GM18511 (cell line): ENCODE results near the gene RAG1.

Source experiments
- ATAC-seq: cut with Tn5 transposase; IDR thresholded peaks from one replicate; pipeline ENCODE4 v1.9.1; 2021; ENCODE audit warnings: mild to moderate bottlenecking, moderate library complexity; ENCODE audit not compliant: unreplicated experiment

Gene RAG1

DNA sequence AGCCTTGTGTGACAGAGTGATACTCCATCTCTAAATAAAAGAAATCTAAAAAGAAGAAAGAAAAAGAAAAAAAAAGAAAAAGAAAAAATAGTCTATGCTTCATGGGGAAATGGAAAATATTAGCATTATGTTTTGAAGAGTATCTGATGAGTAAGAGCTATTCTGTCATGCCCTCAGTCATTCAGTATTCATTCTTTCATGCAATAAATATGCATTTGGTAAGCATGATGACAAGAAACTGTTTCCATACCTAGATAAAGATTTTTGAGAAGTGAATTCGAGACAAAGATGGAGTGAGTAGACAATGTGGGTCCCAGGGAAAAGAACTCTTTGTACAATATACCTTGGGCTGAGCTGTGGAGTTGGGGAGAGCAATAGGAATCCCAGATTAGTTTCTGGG is 20.3 kb downstream of the RAG1 start:
- ATAC-seq: no peak

DNA sequence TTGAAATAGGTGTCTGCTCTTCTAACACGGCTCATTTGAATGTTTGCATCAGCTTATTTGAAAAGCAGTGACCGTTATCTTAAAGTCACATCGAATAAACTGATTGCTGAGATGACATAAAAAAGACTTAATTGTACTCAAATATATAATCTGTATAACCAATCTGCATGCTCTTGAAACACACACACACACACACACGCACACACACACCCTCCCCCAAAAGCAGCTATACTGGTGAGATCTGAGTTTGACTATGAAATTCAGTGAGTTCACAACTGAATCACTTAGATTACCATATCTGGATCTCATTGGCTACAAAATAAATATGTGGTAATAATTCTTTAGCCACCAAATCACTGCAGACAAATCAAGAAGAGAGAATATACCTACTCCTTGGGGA is 22.7 kb downstream of the RAG1 start:
- ATAC-seq: no peak

DNA sequence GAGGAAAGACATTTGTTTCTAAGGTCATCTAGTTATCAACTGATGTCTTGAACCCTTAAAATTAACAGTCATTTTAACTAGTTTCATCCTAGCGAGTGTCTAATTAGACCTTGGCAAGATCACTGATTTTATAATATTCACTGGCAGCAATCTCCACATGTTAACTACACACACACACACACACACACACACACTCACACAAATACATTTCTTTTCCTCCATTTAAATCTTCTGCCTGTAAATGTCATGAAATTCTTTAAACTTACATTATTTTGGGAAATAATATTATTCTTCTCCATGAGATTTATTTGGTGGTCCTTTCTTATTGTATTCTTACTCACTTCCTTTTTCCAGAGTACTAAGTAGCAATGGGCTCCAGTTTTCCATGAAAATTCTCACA is 23.6 kb downstream of the RAG1 start:
- ATAC-seq: no peak

DNA sequence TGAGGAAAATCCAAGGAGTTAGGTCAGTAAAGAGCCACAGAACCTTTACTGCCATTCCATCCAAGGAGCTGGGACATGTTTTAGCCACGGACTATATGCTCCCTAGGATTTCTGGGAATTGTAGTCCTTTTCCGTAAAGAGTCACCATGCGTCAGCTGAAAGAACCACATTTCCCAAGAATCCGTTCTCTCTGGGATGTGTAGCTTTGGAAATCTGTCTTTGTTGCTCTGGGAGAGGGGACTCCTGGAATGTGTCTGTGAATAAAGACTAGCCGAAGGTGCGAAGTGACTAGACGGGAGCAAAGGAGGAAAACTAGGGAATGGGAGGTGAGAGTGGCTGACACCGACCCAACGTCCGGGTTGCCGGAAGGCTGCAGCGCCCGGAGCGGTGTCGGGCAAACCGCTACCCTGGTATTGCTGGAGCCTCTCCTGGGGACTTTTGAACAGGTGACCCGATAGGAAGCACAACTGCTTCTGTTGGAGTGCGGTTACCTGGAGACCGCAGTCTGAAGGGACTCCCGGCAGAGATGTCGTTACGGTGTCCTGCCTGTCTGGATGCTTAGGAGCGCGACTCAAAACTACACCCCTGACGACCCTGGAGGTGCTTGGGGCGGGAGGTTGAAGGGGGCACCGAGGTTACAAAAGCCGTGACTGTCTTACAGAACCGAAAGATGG is 26.6 kb downstream of the RAG1 start, which contains the start of gene IFTAP:
TSS of gene IFTAP (plus strand) at position 187 of the 674 bp plus-strand sequence. CDS start 15,602 bp downstream, outside the sequence.
- ATAC-seq: peak; percentile 51

DNA sequence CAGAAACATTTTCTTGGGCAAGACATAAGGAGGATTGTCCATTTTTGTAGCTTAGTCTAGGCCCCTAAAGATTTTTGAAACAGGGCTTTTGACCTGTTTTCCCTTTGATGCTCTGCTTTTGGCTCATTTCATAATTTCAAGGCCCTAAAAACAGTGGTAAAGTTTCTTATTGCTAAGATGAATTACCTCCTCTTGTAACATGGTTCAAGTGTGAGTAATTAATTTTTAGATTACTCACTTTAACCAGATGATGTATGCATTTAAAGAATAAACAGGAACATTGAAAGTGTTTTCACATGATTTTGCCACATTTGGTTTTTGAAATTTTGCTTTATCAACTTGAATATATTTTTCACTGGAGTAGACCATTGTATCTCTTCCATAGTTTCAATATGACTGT is 29.1 kb downstream of the RAG1 start:
- ATAC-seq: no peak

DNA sequence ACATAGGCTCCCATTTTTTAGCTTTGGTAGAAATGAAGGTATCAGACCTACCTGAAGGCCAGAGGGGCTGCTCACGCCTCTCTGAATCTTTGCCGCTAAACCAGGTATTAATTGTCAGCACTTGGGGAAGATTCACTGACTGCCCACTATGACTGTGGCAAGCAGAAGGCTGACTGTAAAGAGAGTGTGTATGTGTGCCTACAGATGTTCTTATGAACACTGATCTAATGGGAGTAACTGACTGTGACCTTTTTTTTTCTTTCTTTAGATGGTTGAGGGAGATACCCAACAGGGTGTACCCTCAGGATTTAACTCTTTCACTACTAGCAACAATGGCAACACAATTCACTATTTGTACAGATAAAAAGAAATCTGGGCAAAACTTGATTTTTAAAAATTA is 30.2 kb downstream of the RAG1 start, which contains the start of gene RAG2:
TSS of gene RAG2 (minus strand) at position 186 of the 400 bp plus-strand sequence. CDS start 4,068 bp downstream, outside the sequence.
- ATAC-seq: no peak

DNA sequence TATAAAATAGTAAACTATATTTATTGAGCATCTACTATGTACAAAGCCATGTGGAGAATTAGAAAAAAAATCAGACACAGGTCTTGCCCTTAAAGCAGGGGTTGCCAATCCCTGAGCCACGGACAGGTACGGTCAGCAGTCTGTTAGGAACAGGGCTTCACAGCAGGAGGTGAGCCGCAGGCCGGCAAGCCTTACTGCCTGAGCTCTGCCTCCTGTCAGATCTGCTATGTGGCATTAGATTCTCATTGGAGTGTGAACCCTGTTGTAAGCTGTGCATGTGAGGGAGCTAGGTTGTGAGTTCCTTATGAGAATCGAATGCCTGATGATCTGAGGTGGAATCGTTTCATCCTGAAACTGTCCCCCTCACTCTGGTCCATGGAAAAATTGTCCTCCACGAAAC is 32.4 kb downstream of the RAG1 start:
- ATAC-seq: no peak

DNA sequence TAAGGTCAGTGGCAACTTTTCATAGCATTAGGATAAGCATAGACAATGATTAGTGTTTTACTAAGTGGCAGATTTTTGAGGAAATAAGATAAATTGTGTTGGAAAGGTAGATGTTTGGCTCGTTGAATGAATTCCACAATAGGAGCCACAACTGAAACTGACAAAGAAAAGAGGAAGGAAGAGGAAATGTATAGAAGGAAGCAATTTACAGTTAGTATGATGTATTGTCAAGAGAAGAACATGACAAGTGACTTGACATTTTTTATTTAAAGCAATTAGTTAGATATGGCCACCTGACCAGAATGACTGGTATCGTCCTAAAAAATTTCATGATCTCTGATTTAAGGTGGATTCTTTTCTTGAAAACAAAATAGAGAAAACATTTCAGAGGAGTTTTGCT is 33.3 kb downstream of the RAG1 start:
- no peak for ATAC-seq

DNA sequence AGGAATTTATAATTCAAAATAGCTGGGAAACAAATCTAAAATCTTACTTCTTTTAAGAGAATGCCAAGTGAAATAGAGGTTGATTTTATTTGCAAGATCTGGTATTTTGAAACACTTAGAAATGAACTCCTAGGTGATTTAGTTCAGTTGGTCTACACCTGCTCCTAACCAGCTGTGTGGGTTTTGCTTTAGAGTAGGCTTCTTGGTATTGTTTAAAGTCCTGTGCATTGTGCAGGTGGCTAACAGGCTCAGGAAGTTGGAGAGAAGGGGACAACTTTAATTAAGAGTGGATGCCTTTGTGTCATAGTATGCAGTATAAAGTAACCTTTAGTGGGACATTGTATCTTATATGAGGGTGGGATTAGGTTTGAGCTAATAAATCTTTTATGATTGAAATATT is 34.3 kb downstream of the RAG1 start:
- no peak for ATAC-seq

DNA sequence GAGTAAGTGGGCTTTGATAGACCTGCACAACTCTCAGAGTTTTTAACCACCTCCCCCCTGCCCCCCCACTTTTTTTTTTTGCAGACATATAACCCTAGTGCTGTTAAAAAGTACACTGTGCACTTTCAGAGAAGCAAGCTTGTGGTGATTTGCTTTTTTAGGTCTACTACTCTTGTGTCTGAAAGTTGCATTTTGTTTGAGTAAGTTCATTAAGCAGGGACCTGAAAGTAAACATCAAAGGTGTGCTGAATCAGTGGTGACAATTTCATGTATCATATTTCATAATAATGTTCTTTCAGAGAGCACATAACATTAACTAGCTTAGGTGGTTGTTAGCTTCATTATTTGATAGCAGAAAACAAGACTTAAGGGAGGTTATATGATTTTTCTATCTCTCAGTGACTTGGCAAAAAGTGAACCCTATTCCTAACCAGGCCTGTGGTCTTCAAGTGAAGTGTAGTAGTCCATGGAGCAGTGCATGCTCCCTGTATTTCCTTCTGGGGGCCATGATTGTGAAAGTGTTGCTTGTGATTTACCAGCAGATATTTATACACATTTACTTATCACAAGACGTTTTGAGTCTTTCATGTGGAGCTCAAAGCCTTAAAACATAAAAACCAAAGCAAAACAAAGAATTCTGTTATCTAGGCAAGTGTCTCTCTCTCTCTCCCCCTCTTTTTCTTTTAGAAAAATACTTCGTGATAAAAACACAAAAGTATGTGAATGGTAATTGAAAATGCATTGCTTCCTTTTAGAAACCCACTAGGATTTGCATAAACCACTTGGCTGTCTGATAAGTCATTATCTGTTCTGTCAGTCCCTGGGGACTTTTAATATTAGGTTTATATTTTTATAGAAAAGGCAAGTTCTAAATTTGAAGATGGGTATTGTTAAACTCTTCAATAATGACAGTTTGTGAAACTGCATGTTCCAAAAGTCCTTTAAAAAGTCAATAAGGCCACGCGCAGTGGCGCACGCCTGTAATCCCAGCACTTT is 37.7 kb downstream of the RAG1 start:
- ATAC-seq: peak; percentile 78

DNA sequence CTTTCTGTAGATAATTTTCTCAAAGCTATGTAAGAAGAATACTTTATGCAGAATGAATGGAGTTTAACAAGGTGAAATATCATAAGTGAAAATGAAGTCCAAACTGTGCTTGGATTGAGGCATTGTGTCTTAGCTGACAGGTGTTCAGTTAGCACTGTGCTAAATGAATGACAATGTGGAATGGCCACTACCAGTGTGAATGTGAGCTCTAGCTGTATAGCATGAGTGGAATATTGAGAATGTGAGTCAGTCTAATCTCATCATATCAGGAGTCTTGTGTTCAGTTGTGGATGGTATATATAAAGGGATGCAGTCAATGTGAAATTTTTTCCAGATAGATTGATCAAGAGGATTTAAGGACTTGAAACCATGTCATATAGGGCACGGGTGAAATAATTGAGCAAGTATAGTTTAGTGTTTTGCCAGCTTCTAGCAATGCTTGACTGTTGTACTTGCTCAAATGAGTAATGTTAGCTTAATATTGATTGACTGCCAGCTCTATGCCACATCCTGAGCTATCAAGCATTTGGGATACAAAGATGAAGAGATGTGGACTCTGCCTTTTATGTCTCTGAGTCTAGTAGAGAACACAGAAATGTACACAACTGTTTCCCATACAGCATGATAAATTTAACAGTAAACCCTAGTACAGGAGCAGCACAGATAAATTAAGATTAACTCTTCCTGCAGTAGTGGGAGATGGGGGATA is 40.8 kb downstream of the RAG1 start:
- ATAC-seq: no peak

DNA sequence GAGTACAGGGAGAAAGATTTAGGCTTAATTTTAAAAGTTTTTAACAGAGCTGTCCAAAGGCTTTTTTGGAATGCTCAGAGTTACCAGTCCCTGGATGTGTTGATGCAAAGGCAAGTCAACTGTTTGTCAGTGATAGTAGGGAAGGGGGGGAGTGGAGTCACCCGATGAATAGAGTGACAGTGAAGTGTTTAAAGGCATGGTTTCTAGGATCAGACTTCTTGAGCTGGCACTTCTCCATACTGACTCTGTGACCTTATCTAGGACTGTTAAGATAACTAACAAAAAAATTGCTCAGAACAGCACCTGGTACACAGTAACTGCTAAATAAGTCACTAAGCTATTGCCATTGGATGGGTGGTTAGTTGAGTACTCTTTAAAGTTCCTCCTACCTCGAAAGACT is 41.6 kb downstream of the RAG1 start:
- no peak for ATAC-seq

DNA sequence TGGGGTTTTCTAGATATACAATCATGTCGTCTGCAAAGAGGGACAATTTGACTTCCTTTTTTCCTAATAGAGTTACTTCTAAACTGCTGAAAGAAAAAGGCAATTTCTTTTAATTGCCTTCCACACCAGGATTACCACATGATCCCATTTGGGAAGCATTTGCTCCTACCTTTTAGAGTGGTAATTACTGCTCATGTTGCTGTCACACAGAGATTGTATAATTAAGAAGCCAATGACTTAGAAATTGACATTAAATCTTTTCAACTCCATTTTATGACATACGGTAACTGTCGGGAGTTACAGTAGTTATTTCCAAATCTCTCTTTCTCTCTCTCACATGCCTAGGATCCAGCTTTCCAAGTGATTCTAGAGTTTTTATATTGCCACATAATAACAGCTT is 48.0 kb downstream of the RAG1 start:
- ATAC-seq: no peak

DNA sequence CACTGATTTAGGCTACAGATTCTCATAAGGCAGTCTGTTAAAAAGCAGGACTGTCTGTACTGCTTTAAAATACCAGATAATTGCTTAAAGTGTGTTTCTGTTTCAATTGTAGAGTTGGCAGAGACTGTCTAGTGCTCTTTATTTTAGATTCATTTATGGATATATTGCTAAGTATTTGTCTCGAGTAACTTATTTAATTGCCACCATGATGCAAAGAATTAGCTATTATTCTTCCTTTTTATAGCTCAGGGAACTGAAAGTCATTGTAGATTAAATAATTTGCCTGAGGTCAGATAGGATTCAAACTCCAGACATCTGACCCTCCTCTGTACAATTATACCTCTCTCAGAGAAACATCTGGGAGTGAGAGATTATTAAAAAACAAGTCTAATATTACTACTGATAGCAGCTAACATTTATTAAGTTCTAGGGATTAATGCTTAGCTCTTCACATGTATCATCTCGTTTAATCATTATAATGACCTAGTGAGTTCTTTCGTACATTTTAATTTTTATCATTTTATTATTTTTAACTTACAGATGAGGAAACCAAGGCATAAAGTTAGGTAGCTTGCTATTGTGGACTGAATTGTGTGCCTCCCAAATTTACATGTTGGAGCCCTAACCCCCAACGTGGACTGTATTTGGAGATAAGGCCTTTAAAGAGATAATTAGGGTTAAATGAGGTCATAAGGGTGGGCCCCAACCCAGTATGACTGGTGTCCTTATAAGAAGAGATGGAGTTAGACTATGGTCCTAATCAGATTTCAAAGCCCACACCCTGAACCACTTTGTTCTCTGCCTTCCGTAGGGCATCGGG is 49.9 kb downstream of the RAG1 start:
- no peak for ATAC-seq

DNA sequence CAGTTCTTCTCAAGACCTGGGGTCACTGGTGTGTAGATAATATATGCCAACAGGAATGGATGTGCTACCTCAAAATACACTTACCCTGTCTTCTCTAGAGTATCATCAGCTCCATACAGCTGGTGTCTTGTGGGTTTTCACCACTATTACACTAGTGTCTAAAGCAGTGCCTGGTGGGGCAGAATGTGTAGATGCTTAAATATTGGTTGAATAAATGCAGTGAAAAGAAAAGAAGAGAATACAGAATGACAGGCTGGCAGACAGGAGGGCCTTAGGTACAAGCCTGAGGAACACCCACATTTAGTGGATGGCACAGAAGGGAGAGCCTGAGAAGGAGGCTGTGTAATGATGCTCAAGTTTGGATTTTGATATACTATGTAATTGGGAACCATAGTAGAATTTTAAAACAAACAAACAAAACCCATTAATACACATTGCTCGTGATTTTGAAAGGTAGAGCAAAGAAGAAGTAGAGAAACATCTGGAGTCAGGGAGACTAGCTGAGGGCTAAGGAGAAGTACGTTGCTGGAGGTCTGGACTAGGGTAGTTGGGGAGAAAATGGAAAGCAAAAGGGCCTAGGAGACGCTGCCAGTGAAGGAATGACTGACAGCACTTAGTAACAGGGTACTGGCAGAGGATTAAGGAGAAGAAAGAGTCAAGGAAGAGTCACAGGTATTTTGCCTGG is 50.7 kb downstream of the RAG1 start:
- no peak for ATAC-seq

DNA sequence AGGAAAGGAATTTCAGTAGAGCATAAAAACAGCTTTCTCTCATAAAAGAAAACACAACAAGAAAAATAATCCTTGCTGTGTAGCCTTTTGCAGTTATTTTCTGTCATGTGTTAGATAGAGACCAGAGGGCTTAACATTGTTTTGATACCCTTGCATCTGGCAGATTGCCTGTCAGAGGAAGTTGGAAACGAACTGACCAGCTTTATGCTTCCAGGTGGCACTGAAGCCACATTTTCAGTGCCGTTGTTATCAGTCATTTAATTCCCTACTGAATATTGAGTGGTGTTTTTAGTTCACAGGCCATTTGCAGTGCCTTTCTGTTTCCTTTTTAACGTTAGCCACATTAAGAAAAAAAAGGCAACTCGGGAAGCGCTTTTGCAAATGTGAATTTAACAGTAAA is 51.7 kb downstream of the RAG1 start:
- no peak for ATAC-seq

DNA sequence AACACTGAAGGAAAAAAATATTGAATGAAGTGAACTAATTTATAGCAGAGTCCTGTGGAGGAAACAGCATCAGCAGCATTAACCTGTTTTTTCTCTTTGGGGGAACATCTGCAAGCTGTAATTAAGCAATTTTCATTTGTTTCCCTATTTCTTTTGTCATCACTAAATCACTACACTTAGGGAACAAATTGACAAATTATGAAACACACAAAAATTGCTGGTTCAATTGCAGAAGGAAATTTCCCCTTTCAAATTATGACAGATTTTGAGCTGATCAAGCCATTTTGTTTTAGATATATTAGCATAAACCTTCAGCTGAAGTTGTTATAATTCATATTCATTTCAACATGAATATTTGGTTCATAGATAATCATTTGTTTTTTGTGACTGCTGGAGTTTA is 52.4 kb downstream of the RAG1 start:
- no peak for ATAC-seq

DNA sequence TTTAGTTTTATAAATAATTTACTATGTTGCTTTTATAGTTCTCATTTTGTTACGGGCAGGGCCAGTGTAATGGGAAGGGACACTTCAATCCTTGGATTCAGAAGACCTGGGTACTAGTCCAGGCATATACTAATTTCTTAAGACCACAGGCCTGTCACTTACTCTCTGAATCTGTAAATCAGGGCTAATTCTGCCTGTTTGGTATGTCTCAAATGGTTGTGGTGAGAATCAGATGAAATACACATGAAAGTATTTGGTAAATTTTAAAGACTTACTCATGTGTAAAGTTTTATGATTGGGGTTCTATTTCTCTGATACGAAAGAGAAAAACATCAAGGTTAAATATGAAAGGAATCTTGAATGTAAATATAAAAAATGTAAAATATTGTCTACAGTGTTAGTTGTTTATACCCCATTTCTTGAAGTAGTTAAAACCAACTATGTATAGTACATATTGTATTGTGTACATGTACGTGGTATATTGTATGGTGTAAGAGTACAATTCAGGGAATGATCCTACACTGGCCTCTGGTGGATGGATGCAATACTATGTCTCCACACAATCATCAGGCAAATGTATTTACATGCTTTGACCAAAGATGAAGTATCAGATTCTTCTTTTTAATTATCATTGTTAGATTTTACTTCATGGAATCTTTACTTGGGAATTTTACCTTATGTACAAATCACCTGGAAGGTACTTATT is 54.8 kb downstream of the RAG1 start:
- ATAC-seq: no peak

DNA sequence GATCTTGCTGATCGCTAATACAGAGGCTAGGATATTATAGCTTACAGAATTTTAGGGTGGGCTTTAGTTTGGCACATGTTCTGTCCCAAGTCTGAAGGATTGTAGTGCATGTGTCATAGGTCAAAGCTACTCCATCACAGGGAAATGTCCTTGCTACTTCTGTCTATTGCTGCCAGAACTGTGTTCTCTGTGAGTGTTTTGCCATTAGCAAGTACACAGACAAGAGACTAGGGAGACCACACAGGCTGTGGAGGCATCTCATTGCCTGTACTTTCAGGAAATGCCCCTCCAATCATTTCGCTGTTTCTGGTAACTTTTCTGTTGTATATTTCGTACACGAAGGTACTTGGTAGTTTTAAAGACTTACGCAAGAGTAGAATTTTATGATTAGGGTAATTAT is 55.7 kb downstream of the RAG1 start:
- no peak for ATAC-seq
